ENCODE results near the gene SYNE2. TPM values are rescaled to one million over a fixed set of nuclear protein-coding genes. Genes with fewer than 3 reads are reported as not detected.

Gene SYNE2
- total and polyA plus RNA-seq, 2 donors (not counting 3 experiments of a cell fraction or from before 2014, with no cell fraction given): 16.0 to 53.7 TPM

GRCh38 chr14:63912286-63912685 is 59.5 kb downstream of the SYNE2 start:
- H3K27ac ChIP-seq (ENCODE audit: insufficient read depth, low read depth, low read length): no peak overlapping the region
- no peak overlapping the region for H3K4me2 ChIP-seq (ENCODE audit: insufficient read depth, low read length)
- H3K36me3 ChIP-seq (ENCODE audit: control insufficient read depth in 2 of 2, extremely low read depth in 1 of 2, insufficient read depth in 2 of 2, low read length in 2 of 2): no peaks in the 10 kb centered on the region
- intact Hi-C loops (cut with micrococcal nuclease) (no loop called here), dilution Hi-C loops (cut with MboI; ENCODE audit: extremely low pct_ligation_motif_present, low sequenced_read_pairs) (no loop called here)
- H3K9me1 ChIP-seq (replicated peaks; ENCODE audit: control insufficient read depth, extremely low read depth, insufficient read depth, low read length): no peaks in the 10 kb centered on the region
- H3K9ac ChIP-seq (replicated peaks; ENCODE audit: extremely low read depth, insufficient read depth, low read length): no peak overlapping the region
- ChIA-PET CTCF (interaction anchor here (0.7 to 1.1 kb wide), 2 partner anchors 12 to 391 kb away, joined by 3 read pairs; no protein-coding TSS in a partner anchor), POLR2A (no interaction called here)
- no peaks in the 10 kb centered on the region for H3K79me2 ChIP-seq (ENCODE audit: control insufficient read depth, insufficient read depth, low read length)
- FAIRE-seq (no peak), DNase-seq (ENCODE audit: low read depth, low spot score) (no peak)
- no TSS peak for BruUV-seq (replicated peaks)
- no peaks in the 10 kb centered on the region for H4K20me1 ChIP-seq (replicated peaks; ENCODE audit: control insufficient read depth, extremely low read depth, insufficient read depth, low read length)
- H3K27me3 ChIP-seq (ENCODE audit: control insufficient read depth in 2 of 2, insufficient read depth in 2 of 2, low read length in 2 of 2): no peaks in the 10 kb centered on the region
- H3K4me1 ChIP-seq (ENCODE audit: control insufficient read depth, extremely low read depth, insufficient read depth, low read length): peaks cover 2% of the 10 kb centered on the region
- H3K4me3 ChIP-seq (replicated peaks in 1 of 3; ENCODE audit: insufficient read depth in 1 of 3, low read depth in 1 of 3, low read length in 3 of 3): no peak overlapping the region
- no peak overlapping the region for H2AFZ ChIP-seq (ENCODE audit: low read depth, low read length)
- TF ChIP-seq MYC (IDR thresholded peaks at IDR 0.05; ENCODE audit: low read depth, low read length) (no peak), MAX (IDR thresholded peaks at IDR 0.05; ENCODE audit: insufficient read depth, insufficient read length) (no peak), FOS (IDR thresholded peaks at IDR 0.05; ENCODE audit: borderline replicate concordance, insufficient read depth, low read length) (no peak), CTCF (IDR thresholded peaks at IDR 0.05; ENCODE audit: extremely low read depth in 1 of 2, insufficient read depth in 1 of 2, low read depth in 1 of 2, low read length in 2 of 2) (no peak), GATA2 (IDR thresholded peaks at IDR 0.05; ENCODE audit: insufficient read depth, insufficient read length, low read depth, low read length) (no peak), POLR2A (IDR thresholded peaks at IDR 0.05; ENCODE audit: low read depth, low read length) (no peak), EZH2 (IDR thresholded peaks at IDR 0.05; ENCODE audit: borderline replicate concordance, low read depth, low read length, severe bottlenecking) (no peak), JUN (IDR thresholded peaks at IDR 0.05; ENCODE audit: borderline replicate concordance, insufficient read depth, insufficient read length, low read depth) (no peak), POLR2AphosphoS5 (IDR thresholded peaks at IDR 0.05; ENCODE audit: insufficient read depth, low read depth, low read length) (no peak)
- H3K9me3 ChIP-seq (replicated peaks; ENCODE audit: control insufficient read depth, insufficient read depth, low read length): no peaks in the 10 kb centered on the region

Data from endothelial cell of umbilical vein (primary cell).